ENCODE measurements around the gene ITIH3.

The ITIH3 gene

GRCh38 chr3:52773361-52774065, 21.1 kb upstream of the ITIH3 start (continued):
- TF ChIP-seq PATZ1 (CRISPR knock-in tag; IDR thresholded peaks at IDR 0.05; ENCODE audit: borderline replicate concordance) (no peak), GLIS3 (CRISPR knock-in tag; IDR thresholded peaks at IDR 0.05) (no peak), ARNTL (CRISPR knock-in tag; IDR thresholded peaks at IDR 0.05; ENCODE audit: borderline replicate concordance, low read depth) (no peak), TCF4 (CRISPR knock-in tag; IDR thresholded peaks at IDR 0.05; ENCODE audit: borderline replicate concordance) (no peak)

- TF ChIP-seq ZFP30 (CRISPR knock-in tag; IDR thresholded peaks at IDR 0.05) (no peak), POU6F1 (CRISPR knock-in tag; IDR thresholded peaks at IDR 0.05; ENCODE audit: borderline replicate concordance, low read depth) (no peak), RARB (CRISPR knock-in tag; IDR thresholded peaks at IDR 0.05) (no peak), CSDC2 (CRISPR knock-in tag; IDR thresholded peaks at IDR 0.05) (no peak), CSRNP3 (CRISPR knock-in tag; IDR thresholded peaks at IDR 0.05) (no peak), ESRRG (CRISPR knock-in tag; IDR thresholded peaks at IDR 0.05) (no peak), GLIS3 (CRISPR knock-in tag; IDR thresholded peaks at IDR 0.05) (no peak), OSR1 (CRISPR knock-in tag; IDR thresholded peaks at IDR 0.05) (no peak), ZNF70 (CRISPR knock-in tag; IDR thresholded peaks at IDR 0.05) (no peak), CREB5 (CRISPR knock-in tag; IDR thresholded peaks at IDR 0.05; ENCODE audit: low read depth) (no peak), TSHZ2 (CRISPR knock-in tag; IDR thresholded peaks at IDR 0.05) (no peak), PPARA (CRISPR knock-in tag; IDR thresholded peaks at IDR 0.05; ENCODE audit: borderline replicate concordance) (no peak), SNAI2 (CRISPR knock-in tag; IDR thresholded peaks at IDR 0.05) (no peak)
- ATAC-seq = no peak
Observed at GRCh38 chr3:52774066-52774713, 20.4 kb upstream of the ITIH3 start.

GRCh38 chr3:52774901-52775864, 19.4 kb upstream of the ITIH3 start:
- ATAC-seq = no peak
- TF ChIP-seq ZC3H10 (CRISPR knock-in tag; IDR thresholded peaks at IDR 0.05) = no peak
- no peak for TF ChIP-seq ZNF565 (CRISPR knock-in tag; conservative IDR thresholded peaks at IDR 0.05; ENCODE audit: low read depth)
- no peak for TF ChIP-seq ISL1 (CRISPR knock-in tag; IDR thresholded peaks at IDR 0.05)
- no peak for TF ChIP-seq CSRNP3 (CRISPR knock-in tag; IDR thresholded peaks at IDR 0.05)
- no peak for TF ChIP-seq TCF4 (CRISPR knock-in tag; IDR thresholded peaks at IDR 0.05; ENCODE audit: borderline replicate concordance)
- no peak for TF ChIP-seq ZNF8 (CRISPR knock-in tag; IDR thresholded peaks at IDR 0.05)
- TF ChIP-seq ZNF70 (CRISPR knock-in tag; IDR thresholded peaks at IDR 0.05) = no peak
- no peak for TF ChIP-seq RARB (CRISPR knock-in tag; IDR thresholded peaks at IDR 0.05)
- no peak for TF ChIP-seq GLIS3 (CRISPR knock-in tag; IDR thresholded peaks at IDR 0.05)
- TF ChIP-seq BACH2 (CRISPR knock-in tag; IDR thresholded peaks at IDR 0.05; ENCODE audit: borderline replicate concordance) = no peak
- no peak for TF ChIP-seq TSHZ2 (CRISPR knock-in tag; IDR thresholded peaks at IDR 0.05)
- TF ChIP-seq OSR1 (CRISPR knock-in tag; IDR thresholded peaks at IDR 0.05) = no peak

Data from SK-N-SH treated with all-trans-retinoic acid at 6 μM for 48 hours (cell line).